Kidney (tissue), 14 donors: ENCODE measurements around the gene UPF3A. TPM values are rescaled to one million over a fixed set of nuclear protein-coding genes. Genes with fewer than 3 reads are reported as not detected.

Experiments
- DNase-seq, 5 donors: peaks; one replicate each; pipeline ENCODE4 v3.0.0-alpha.2; 2013 to 2020
- FAIRE-seq: peaks from 2 replicates; lab custom pipeline; 2012; peaks lifted over from hg19 to GRCh38; lab: Jason Lieb, UNC
- H3K27ac ChIP-seq, 2 donors: one replicate each; pipeline ENCODE4 v1.7.0; 2013; ENCODE audit warnings: low read depth in 2 of 2, low read length in 2 of 2, inconsistent platforms in 1 of 2
- H3K27me3 ChIP-seq: one replicate; pipeline ENCODE4 v1.7.1; 2013; ENCODE audit warnings: low read length, inconsistent platforms; ENCODE audit not compliant: control insufficient read depth, insufficient read depth
- H3K36me3 ChIP-seq, 3 donors: one replicate each; pipeline versions ENCODE4 v1.7.0 to v1.7.1; 2013; ENCODE audit warnings: low read length in 3 of 3, control low read depth in 1 of 3, inconsistent platforms in 1 of 3; ENCODE audit not compliant: insufficient read depth in 3 of 3, control insufficient read depth in 2 of 3
- H3K4me1 ChIP-seq, 3 donors: one replicate each; pipeline versions ENCODE4 v1.7.0 to v1.7.1; 2013; ENCODE audit warnings: low read length in 3 of 3, inconsistent platforms in 1 of 3, low read depth in 1 of 3; ENCODE audit not compliant: control insufficient read depth in 2 of 3, insufficient read depth in 2 of 3
- H3K4me3 ChIP-seq, 3 donors: one replicate each; pipeline versions ENCODE4 v1.7.0 to v1.8.1; 2013; ENCODE audit warnings: low read length in 3 of 3, control low read depth in 1 of 3, inconsistent platforms in 1 of 3
- H3K9ac ChIP-seq, 3 donors: one replicate each; pipeline versions ENCODE4 v1.7.0 to v1.7.1; 2013; ENCODE audit warnings: low read length in 3 of 3, control low read depth in 1 of 3, inconsistent platforms in 1 of 3
- H3K9me3 ChIP-seq, 3 donors: one replicate each; pipeline versions ENCODE4 v1.7.0 to v1.7.1; 2013; ENCODE audit warnings: low read length in 3 of 3, control low read depth in 1 of 3, inconsistent platforms in 1 of 3; ENCODE audit not compliant: control insufficient read depth in 2 of 3, insufficient read depth in 1 of 3
- intact Hi-C: fragments of 100-400 bp; cut with DNase I; formaldehyde crosslinking; loops from one replicate; pipeline ENCODE4 v1.11.1; 2022
- polyA plus RNA-seq: library from polyadenylated mRNA; stranded (reverse); fragments of 350-450 nt; fragmentation: Illumina TruSeq; extraction: RNeasy Lipid Tissue Mini Kit (QIAGEN cat#74804); gene quantifications from one replicate; pipeline ENCODE4 v1.2.3, GENCODE V29; 2014; ENCODE audit warnings: low read depth, low replicate concordance; ENCODE audit not compliant: insufficient read depth
- total RNA-seq: library from RNA; stranded (reverse); fragmentation: NEBNext Ultra II Directional; extraction: Animal tissue kit (Norgen Biotek cat#: 25700); gene quantifications from one replicate; pipeline ENCODE4 v1.2.1, GENCODE V29; 2021
- TF ChIP-seq, protein P1 (sequence below): IDR thresholded peaks from 3 replicates; pipeline ENCODE4 v1.5.1; 2012; ENCODE audit warnings: mild to moderate bottlenecking, moderate library complexity, borderline replicate concordance; ENCODE audit not compliant: insufficient read depth; ENCODE audit errors: extremely low read depth
- donor health status: control.
- donor health status: control.
- donor health status: control.
- donor health status: control.
- donor health status: control.
- donor health status: DM: yes; HTN: yes; CAD: no.
- donor health status: Normal renal cell carcinoma (clear cell type).

The UPF3A gene
- total and polyA plus RNA-seq, 2 donors from 2014 or later = 34.5 to 41.7 TPM

DNA sequence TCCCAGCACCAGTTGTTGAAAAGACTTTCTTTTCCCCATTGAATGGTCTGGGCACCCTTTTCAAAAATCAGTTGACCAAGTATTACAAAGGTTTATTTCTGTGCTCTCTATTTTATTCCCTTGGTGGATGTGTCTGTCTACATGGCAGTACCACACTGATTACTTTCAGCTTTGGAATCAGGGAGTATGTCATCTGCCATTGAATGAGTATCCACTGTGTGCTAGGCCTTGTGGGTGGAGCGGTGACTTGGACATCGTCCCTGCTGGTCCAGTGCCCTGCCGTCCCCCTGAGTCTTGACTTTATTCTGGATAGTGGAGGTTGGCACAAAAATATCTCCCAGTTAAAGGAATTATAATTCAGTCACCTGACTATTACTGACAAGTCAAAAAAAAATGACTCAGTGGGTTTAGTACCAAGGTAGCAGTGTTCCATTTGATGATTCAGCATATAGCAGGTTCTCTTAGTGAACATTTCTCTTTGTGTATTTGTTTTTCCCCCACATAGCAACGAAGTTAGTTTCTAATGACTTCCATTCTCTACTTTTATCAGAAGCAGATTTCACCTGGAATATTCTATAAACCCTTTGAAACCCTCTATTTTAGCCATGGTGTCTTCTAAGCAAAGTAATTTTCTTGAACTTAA lies 3.9 kb downstream of the UPF3A start:
- Histone ChIP-seq H3K9me3 (no peaks in the 10 kb centered on the region), H3K36me3 (peaks cover 8 to 16% (median 9%) of the 10 kb centered on the region in 3 donors), H3K4me3 (no peak overlapping the region), H3K27ac (no peak overlapping the region), H3K9ac (no peak overlapping the region), H3K27me3 (no peaks in the 10 kb centered on the region), H3K4me1 (peaks cover 0 to 5% (median 0%) of the 10 kb centered on the region in 3 donors)
- FAIRE-seq = no peak
- intact Hi-C loops = no loop called here
- DNase-seq = no peak
- TF ChIP-seq, protein P1, sequence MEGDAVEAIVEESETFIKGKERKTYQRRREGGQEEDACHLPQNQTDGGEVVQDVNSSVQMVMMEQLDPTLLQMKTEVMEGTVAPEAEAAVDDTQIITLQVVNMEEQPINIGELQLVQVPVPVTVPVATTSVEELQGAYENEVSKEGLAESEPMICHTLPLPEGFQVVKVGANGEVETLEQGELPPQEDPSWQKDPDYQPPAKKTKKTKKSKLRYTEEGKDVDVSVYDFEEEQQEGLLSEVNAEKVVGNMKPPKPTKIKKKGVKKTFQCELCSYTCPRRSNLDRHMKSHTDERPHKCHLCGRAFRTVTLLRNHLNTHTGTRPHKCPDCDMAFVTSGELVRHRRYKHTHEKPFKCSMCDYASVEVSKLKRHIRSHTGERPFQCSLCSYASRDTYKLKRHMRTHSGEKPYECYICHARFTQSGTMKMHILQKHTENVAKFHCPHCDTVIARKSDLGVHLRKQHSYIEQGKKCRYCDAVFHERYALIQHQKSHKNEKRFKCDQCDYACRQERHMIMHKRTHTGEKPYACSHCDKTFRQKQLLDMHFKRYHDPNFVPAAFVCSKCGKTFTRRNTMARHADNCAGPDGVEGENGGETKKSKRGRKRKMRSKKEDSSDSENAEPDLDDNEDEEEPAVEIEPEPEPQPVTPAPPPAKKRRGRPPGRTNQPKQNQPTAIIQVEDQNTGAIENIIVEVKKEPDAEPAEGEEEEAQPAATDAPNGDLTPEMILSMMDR = no peak

DNA sequence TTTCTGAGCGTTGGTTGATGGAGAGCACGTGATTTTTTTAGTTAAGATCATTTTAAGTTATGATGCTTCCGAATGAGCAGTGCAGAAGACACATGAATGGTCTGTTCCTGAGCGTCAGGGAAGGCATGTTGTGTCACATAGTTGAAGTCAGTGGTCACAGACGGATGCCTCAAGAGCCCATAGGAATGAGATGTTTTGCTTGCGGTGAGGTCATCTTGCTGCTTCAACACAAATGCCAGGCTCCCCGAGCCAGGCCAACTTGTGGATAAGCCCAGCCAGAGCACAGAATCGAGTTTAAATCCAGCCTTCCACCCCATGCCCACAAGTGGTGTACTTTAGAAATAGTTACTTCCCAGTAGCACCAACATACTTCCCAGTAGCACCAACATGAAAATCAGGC lies 5.4 kb downstream of the UPF3A start:
- intact Hi-C loops = no loop called here
- TF ChIP-seq, protein P1 = no peak
- DNase-seq = no peak
- FAIRE-seq = no peak
- no peaks in the 10 kb centered on the region for H3K27me3 ChIP-seq
- H3K36me3 ChIP-seq = peaks cover 8 to 20% (median 9%) of the 10 kb centered on the region in 3 donors
- no peaks in the 10 kb centered on the region for H3K9me3 ChIP-seq
- no peak overlapping the region for H3K27ac ChIP-seq
- H3K9ac ChIP-seq = no peak overlapping the region
- no peaks in the 10 kb centered on the region for H3K4me1 ChIP-seq
- H3K4me3 ChIP-seq = no peak overlapping the region

DNA sequence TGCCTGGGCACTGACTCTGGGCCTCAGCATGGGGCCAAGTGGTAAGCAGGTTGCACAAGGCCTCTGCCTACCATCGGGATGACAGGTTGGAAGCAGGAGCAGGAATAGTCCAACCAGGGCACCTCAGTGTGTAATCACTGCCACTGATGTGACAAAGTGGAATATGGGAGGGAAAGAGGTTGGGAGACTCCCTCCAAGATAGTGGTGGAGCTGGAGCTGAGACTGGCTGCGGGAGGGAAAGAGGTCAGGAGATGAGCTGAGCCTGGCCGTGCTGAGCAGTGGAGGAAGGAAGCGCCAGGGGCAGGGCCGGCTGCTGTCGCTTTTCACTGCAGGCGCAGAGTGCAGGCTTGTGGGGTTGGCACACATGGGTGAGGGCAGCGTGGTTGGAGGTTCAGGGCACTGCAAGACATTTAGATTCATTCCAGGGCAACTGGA lies 6.8 kb downstream of the UPF3A start:
- Histone ChIP-seq H3K9ac (no peak overlapping the region), H3K4me3 (no peak overlapping the region), H3K9me3 (no peaks in the 10 kb centered on the region), H3K27me3 (no peaks in the 10 kb centered on the region), H3K36me3 (peaks cover 14 to 30% (median 15%) of the 10 kb centered on the region in 3 donors), H3K4me1 (no peaks in the 10 kb centered on the region), H3K27ac (no peak overlapping the region)
- TF ChIP-seq, protein P1 = no peak
- intact Hi-C loops = no loop called here
- no peak for DNase-seq
- FAIRE-seq = no peak
